Activated CD4-positive, alpha-beta T cell treated with anti-CD3 and anti-CD28 coated beads, Interleukin-2, Interleukin-6, amounts not matched to agents 100 ng/mL and 50 ng/mL, durations not matched to agents 16 hours and 8 hours (primary cell): ENCODE measurements around the gene GABBR2.

Source experiments
- DNase-seq: peaks from one replicate; pipeline ENCODE4 v3.0.0-alpha.2; 2020

Gene GABBR2

DNA sequence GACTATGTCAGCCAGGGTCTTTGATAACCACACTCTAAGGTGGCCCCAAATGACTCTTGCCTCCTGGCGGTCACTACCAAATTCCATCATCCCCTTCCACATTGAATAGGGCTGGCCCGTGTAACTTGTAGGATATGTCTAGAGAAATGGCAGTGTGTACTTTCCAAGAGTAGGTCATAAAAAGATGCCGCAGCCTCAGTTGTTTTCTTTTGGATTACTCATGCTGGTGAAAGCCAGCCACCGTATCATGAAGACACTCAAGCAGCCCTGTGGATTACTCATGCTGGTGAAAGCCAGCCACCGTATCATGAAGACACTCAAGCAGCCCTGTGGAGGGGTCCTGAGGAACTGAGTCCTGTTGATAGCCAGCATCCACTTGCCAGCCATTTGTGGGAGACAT is 281.2 kb downstream of the GABBR2 start:
- DNase-seq: no peak

- DNase-seq: no peak
Measured at GRCh38 chr9:98425079-98425478, 283.7 kb downstream of the GABBR2 start.

GRCh38 chr9:98419260-98419603 is 289.5 kb downstream of the GABBR2 start:
- DNase-seq: no peak

DNA sequence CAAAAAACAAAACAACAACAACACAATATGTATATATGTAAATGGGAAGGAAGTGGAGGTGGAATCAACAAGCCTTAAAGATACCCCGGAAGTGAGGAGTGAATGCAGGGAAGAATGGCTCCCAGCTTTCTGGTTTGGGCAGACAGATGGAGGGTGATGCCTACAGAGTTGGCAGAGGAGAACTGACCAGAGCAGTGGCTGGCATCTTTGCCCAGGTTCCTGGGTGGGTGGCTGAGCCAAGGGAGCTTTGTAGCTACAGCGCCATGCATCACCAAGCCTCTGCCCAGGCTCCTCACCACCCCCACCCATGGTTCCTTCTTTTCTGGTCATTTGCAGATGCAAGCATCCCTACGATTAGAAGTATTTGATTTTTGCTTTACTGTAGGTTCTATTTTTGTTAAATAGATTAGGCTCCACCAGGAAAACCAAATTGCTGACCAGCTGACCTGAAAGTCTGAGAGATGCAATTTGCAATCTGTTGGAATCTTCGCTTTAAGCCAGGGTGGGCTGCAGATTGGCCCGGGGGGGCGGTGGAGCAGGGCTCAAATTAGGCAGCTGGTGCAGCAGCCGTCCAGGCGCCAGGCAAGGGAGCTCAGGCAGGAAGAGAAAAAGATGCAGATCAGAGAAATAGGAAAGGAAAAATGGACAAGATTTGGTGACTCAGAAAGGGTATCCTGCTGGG is 290.0 kb downstream of the GABBR2 start:
- DNase-seq: no peak

DNA sequence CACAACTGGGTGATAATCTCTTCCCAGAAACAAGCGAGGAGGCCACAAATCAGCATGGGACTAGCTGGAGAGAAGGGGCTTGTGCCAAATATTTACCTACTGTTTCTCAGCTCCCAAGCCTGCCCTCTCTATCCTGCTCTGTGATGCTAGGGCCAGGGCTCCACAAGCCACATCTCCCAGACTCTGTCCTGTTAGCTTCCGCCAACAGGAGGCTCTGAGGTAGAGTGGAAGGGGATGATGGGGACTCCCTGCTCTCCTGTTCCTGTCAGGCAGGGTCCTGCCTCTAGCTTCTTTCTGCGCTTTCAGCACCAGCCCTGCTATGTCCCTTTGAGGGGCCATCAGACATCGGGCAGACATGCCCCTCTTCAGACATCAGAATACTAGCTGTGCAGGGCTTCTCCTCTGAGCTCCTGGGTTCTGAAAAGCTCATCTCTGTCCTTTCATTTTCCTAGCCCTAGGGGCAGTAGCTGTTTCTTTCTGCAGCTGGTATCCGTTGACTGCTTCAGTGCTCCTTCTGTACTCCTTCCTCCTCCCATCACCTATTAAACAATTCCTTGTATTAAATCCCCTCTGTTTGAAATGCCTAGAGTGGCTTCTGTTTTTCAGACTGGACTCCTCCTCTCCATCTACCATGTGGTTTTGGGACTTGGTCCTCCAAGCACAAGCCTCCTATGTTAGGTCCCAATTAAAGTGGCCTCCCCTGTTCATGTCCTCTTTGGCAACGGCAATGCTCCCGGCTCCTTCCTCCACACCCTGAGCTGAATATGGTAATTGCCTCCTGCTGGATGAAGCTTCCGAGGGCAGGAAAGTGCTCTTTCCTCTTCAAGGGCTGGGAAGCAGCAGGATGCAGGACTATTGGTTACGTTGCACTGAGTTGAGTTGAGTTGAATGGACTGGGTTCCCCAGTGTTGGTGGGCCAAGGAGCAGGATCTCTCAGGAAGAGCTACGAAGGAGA is 292.2 kb downstream of the GABBR2 start:
- no peak for DNase-seq

DNA sequence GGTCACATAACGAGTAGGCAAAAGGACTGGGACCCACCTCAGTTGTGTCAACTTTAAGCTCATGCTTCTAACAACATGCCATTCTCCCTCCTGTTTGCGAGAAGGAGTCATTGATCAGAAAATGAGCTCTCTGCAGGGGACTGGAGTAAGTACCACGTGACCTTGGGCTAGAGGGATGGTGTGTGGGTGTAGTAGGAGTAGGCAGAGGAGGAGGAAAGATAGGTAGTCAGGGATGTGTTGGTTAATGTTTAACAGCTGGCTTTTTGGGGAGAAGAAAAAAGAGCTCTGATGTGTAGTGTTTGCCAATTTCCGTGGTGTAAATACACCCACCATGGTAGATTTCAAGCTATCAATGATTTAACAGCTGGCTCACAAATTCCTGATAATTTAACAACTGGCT is 293.0 kb downstream of the GABBR2 start:
- DNase-seq: no peak

DNA sequence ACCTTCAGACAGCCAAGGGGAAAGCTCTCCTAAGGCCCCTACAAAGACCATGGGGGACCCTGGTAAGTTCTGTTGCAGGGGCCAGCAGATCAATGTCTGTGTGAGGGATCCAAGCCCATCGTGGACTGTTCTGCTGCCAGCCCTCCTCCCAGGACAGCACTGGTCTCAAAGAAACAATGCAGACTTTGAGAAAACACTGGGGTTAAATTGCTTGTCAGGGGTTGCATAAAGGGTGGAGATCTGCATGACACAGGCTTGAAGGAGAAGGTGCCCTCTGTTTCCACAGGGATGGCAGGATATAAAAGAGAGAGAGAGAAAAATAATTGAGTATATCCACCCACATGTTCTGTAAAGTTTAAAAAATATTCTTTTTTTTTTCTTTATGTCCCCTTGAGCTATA is 295.7 kb downstream of the GABBR2 start:
- no peak for DNase-seq

GRCh38 chr9:98412101-98412842 is 296.5 kb downstream of the GABBR2 start:
- no peak for DNase-seq

DNA sequence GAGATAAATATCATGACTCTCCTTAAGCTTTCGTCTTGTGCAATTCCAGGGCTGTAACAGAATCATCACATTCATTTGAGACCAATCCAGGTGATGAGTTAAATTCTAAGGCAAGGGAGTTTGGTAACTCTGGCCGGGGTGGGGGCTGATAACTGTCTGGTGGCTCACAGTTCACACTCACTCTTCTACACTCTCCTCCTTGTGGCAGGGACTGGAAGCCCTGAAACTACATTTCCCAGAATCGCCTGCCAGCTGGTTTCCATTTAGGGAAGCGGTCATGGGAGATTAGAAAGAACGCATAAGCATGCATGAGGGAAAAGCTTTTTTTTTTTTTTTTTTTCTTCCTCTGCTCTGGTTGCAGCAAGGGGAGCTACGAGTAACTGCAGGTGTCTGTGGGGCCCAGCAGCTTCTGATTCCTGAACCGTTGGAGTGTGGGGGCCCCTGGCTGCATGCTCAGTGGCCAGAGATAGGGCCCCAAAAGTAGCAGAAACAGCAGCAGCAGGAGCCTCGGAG is 298.5 kb downstream of the GABBR2 start:
- DNase-seq: no peak

DNA sequence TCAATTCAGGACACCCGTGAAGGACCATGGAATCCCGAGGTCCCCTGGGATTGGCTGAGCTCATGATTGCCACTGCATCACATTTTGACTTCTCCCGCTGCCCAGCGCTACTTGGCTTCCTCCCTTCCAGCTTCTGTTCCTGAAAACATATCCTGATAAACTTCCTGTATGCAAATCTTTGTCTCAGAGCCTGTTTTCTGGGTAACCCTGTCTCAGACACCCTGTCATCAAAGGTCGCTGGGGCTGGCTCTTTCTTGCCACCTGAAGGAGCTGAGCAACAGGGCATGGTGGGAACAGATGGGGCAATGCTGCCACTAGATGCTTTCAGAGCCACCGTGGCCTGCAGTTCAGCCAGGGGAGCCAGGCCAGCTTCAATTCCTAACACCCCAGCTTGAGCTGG is 299.0 kb downstream of the GABBR2 start:
- no peak for DNase-seq

GRCh38 chr9:98406469-98406868 is 302.3 kb downstream of the GABBR2 start:
- DNase-seq: no peak

GRCh38 chr9:98404237-98404636 is 304.5 kb downstream of the GABBR2 start:
- no peak for DNase-seq

DNA sequence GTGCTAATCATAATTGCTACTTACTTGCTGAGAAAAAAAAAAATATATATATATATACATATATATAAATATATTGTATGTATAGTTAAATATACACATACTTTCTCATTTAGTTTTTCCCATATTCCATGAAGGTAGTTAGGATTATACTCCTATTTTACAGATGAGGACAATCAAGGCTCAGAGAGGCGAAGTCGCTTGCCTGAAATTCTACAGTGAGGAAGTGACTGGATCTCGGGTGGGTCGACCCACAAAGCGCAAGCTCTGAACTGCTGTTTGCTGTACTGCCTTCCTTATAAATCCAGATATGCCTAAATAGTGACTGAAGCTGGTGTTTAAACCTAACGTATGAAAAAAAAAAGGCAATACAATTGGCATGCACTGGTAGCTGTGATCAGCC is 305.0 kb downstream of the GABBR2 start:
- DNase-seq: no peak

DNA sequence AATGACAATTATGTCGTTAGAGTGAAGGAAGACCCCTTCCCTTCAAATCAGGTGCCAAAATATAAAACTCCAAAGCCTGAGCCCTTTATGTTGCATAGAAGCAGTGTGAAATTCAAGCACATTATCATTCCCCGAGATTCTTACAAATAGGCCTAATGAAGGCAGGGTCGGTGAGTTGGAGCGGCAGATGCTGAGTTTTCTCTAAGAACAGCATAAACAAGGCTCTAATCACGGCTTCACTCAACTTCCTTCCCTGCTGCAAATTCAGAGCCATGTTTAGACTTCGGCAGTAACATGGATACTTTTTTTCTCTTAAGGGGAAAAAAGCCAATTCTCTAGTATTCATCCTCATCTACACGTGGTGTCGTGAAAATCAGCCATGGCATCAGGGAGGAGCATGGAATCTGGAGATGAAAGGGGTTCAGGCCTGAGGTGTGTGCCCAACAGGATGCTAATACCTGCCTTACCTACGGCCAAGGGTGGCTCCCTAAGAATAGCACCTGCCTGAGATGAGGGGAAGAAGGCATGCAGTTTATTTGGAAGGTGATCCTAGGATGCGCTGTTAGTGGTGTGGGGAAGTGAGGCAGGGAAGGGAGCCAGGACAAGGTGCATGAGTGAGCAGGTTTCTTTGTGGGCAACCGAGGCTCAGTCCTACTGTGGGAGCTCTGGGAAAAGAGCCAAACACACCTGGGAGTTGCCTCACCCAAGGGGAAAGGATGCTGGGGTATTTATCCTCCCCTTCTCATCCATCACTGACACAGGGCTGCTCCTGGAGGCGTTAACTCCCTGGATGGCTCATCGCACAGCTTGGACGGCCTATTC is 306.5 kb downstream of the GABBR2 start:
- DNase-seq: no peak

DNA sequence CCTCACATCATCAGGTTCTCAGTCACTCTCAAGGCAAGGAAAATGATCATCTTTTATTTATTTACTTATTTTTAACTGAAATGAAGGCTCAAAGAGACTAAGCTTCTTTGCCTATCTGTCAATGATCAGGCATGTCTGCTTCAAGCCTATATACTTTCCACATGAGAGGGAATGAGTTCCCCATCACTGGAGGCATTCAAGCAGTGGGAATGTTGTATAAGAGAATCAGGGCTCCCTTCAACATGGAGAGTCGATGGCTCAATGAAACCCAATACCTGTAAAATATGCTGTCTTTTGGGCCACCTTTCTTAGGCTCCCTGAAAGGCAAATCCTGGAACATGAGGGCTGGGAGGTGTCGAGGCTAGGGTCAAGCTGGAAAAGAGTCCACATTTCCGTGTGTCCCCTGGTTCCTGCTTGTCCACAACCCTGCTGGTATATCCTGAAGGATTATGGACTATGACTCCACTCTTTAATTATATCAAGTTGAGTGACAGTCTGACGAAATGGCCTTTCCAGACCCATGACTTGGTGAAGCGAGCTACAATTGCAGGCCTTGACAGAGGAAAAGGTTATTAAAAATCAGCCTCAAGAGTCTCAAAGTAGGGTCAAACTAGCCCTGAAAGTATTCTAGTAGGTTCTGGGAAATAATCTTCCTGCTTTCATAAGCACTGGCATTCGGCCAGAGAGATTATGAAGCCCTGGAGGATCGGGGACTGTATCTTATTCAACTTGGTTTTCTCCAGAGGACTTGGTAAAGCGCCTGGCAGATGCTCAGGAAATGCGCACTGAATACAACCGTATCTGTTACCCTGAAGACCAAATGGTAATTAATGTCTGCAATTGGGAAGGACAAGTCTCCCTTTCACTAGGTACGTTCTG is 307.4 kb downstream of the GABBR2 start:
- DNase-seq: no peak

GRCh38 chr9:98399950-98400683 is 308.6 kb downstream of the GABBR2 start:
- no peak for DNase-seq

GRCh38 chr9:98396656-98397055 is 312.1 kb downstream of the GABBR2 start:
- DNase-seq: no peak

DNA sequence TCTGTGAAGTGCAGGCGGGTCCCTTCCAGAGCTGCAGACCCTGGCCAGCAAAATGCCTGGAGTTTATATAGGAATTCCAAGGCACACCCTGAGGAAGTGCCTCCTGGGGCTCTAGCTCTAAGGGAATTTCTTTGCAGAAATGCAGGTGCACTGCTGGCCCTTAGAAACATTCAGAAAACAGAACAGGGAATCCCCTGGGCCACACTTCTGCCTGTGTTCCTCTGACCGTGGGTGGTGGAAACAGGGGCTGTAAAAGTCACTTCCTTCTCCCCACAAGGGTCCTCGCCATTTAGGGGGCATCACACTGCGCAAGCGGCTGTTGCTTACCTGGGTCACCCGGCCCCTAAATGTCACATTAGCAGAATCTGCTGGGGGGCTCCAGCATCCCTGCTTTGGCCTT is 312.5 kb downstream of the GABBR2 start:
- no peak for DNase-seq

DNA sequence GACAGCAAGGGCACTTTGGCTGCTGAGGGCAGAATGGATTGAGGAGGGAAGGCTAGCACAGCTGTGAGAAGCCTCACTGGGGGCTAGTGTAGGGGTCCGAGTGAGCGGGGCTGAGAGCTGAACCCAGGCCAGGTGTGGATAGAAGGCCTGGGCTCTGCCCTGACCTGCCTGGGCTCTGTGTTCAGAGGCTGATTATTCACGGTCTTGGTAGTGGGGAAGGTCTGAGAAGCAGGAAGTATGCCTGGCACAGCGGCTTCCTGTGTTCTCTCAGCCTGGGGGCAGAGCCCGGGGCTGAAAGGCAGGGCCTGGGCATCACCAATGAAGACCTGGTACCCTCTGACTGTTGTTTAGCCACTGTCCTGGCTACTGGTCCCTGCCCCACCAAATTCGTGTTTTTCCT is 316.9 kb downstream of the GABBR2 start:
- no peak for DNase-seq

- no peak for DNase-seq
Measured at GRCh38 chr9:98391406-98391805, 317.3 kb downstream of the GABBR2 start.

DNA sequence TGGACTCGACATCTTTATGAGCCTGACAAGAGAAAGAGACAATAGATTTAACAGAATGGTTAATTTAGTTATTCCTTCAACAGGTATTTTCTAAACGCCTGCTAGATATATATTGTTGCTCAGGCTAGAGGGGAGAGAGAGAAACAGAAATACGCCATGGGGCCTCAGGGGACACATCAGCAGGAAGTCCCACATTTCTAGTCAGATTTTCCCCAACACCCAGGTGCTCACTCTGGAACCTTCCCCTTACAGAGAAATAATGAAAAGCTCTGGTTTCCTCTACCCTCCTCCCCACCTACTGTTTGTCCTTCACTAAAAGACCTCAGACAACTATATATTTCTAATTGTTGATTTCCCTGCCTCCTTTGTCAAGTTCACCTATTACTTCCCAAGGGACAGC is 323.0 kb downstream of the GABBR2 start:
- DNase-seq: no peak
